GM12878 (cell line): ENCODE results near the gene FCRL6. TPM values are rescaled to one million over a fixed set of nuclear protein-coding genes. Genes with fewer than 3 reads are reported as not detected.

Experiments
- ATAC-seq: fragments of 200-7000 bp; cut with Tn5 transposase; 3 replicates; pipeline ENCODE4 v1.9.1; 2020; ENCODE audit warnings: mild to moderate bottlenecking, moderate library complexity
- BruUV-seq: library from RNA; stranded (reverse); fragments of 400-500 nt; replicated peaks from 2 replicates; lab custom pipeline; 2021; lab: Mats Ljungman, UMichigan
- CTCF ChIA-PET: fragments of 300-600 bp; sonication (Branson Sonifier 250); formaldehyde crosslinking; extraction: SDS; loops from one replicate; lab custom pipeline; 2021; ENCODE audit warnings: inconsistent platforms; lab: Yijun Ruan, JAX
- POLR2A ChIA-PET: fragments of 350-600 bp; formaldehyde crosslinking; extraction: SDS; loops from one replicate; lab custom pipeline; 2021; ENCODE audit warnings: inconsistent platforms; lab: Charles Lee
- RAD21 ChIA-PET: fragments of 300-600 bp; sonication (Branson Sonifier 250); formaldehyde crosslinking; loops from one replicate; lab custom pipeline; 2023; ENCODE audit warnings: antibody characterized with exemption; ENCODE audit not compliant: unreplicated experiment; lab: Charles Lee
- SMC1A ChIA-PET: fragments of 300-600 bp; sonication (Branson Sonifier 250); formaldehyde crosslinking; loops from one replicate; lab custom pipeline; 2023; ENCODE audit not compliant: unreplicated experiment, uncharacterized antibody; lab: Charles Lee
- DNase-seq: peaks from one replicate; pipeline ENCODE4 v3.0.0-alpha.2; 2011; ENCODE audit warnings: low read depth, low spot score
- FAIRE-seq: peaks from 3 replicates; lab custom pipeline; 2011; peaks lifted over from hg19 to GRCh38; lab: Jason Lieb, UNC
- H2AFZ ChIP-seq: 2 replicates; pipeline ENCODE4 v1.6.0; 2011; ENCODE audit warnings: low read depth, low read length, control low read depth; ENCODE audit not compliant: control insufficient read depth
- H3K27ac ChIP-seq: 2 replicates; pipeline ENCODE4 v1.5.1; 2011; ENCODE audit warnings: control low read depth; ENCODE audit not compliant: control insufficient read depth, insufficient read depth
- H3K27me3 ChIP-seq, 2 experiments: replicated peaks in 1 of 2; 2 replicates each; pipeline versions ENCODE4 v1.6.0 to v1.6.1; 2011; ENCODE audit warnings: low read length in 1 of 2; ENCODE audit not compliant: control insufficient read depth in 2 of 2, insufficient read depth in 2 of 2
- H3K36me3 ChIP-seq, 2 experiments: 2 replicates each; pipeline ENCODE4 v1.5.1; 2011; ENCODE audit warnings: low read length in 1 of 2; ENCODE audit not compliant: control insufficient read depth in 2 of 2, insufficient read depth in 2 of 2
- H3K4me1 ChIP-seq: 2 replicates; pipeline ENCODE4 v1.6.1; 2011; ENCODE audit warnings: mild to moderate bottlenecking, low read length, moderate library complexity, mixed read lengths; ENCODE audit not compliant: control insufficient read depth, insufficient read depth
- H3K4me2 ChIP-seq: 2 replicates; pipeline ENCODE4 v1.6.0; 2011; ENCODE audit warnings: control low read depth; ENCODE audit not compliant: control insufficient read depth, insufficient read depth
- H3K4me3 ChIP-seq: fragments of 200-600 bp; sonication (generic); 2 replicates; pipeline ENCODE4 v1.5.1; 2016
- H3K79me2 ChIP-seq: 2 replicates; pipeline ENCODE4 v1.6.0; 2011; ENCODE audit warnings: low read length; ENCODE audit not compliant: control insufficient read depth, insufficient read depth
- H3K9ac ChIP-seq: 2 replicates; pipeline ENCODE4 v1.8.0; 2011; ENCODE audit warnings: low read length, control low read depth, mixed read lengths; ENCODE audit not compliant: control insufficient read depth, insufficient read depth
- H3K9me3 ChIP-seq: replicated peaks from 3 replicates; pipeline ENCODE4 v1.5.1; 2011; ENCODE audit warnings: mild to moderate bottlenecking, low read length; ENCODE audit not compliant: control insufficient read depth, insufficient read depth
- H4K20me1 ChIP-seq: 2 replicates; pipeline ENCODE4 v1.6.0; 2011; ENCODE audit not compliant: control insufficient read depth, insufficient read depth
- BACH1 ChIP-seq: fragments of 450-650 bp; IDR thresholded peaks from 2 replicates; pipeline ENCODE4 v1.6.1; 2017; ENCODE audit warnings: mild to moderate bottlenecking, borderline replicate concordance
- EGR1 ChIP-seq, 2 experiments: IDR thresholded peaks; 1 replicate in 1 of 2; 2 replicates in 1 of 2; pipeline ENCODE4 v1.6.1; 2011 to 2012; ENCODE audit warnings: low read depth in 2 of 2, low read length in 2 of 2, borderline replicate concordance in 1 of 2, mild to moderate bottlenecking in 1 of 2, moderate library complexity in 1 of 2
- HDGF ChIP-seq: fragments of 450-650 bp; IDR thresholded peaks from 2 replicates; pipeline ENCODE4 v1.6.1; 2016; ENCODE audit warnings: antibody characterized with exemption
- RUNX3 ChIP-seq: IDR thresholded peaks from 2 replicates; pipeline ENCODE4 v1.6.1; 2012; ENCODE audit warnings: low read length, inconsistent platforms
- TCF7 ChIP-seq: IDR thresholded peaks from 2 replicates; pipeline ENCODE4 v1.6.1; 2014; ENCODE audit warnings: antibody characterized with exemption, borderline replicate concordance
- ZNF274 ChIP-seq: IDR thresholded peaks from one replicate; pipeline ENCODE4 v1.8.0; 2011; ENCODE audit not compliant: insufficient read length, insufficient read depth
- WGBS: methylation state at CpG from one replicate; pipeline ENCODE4 v1.1.6; 2016; ENCODE audit warnings: low lambda C conversion rate; ENCODE audit not compliant: insufficient replicate concordance, insufficient coverage; ENCODE audit errors: missing lambda C conversion rate; 5-methylcytosine and 5-hydroxymethylcytosine counted together
- in situ Hi-C: fragments of 300-500 bp; cut with MboI; formaldehyde crosslinking; loops from 9 replicates; pipeline ENCODE4 v1.14.3; 2018; ENCODE audit warnings: mixed read lengths
- intact Hi-C: fragments of 100-400 bp; cut with micrococcal nuclease; formaldehyde crosslinking; loops from one replicate; pipeline ENCODE4 v1.14.2; 2022; ENCODE audit not compliant: unreplicated experiment
- polyA plus RNA-seq, 11 experiments: library from polyadenylated mRNA; depleted of rRNA in 4 of 11; unstranded in 6 of 11; stranded (reverse) in 5 of 11; fragments of >200 nt; fragmentation: Nextera tagmentation in 4 of 11; fragmentation: Illumina TruSeq in 1 of 11; extraction: Ambion mirVana in 4 of 11; extraction: Trizol in 1 of 11; gene quantifications; 1 replicate in 1 of 11; 2 replicates in 10 of 11; pipeline versions ENCODE4 v1.2.1 to v1.2.3, GENCODE V29; 2011 to 2016; ENCODE audit warnings: inconsistent platforms in 2 of 11, missing spikeins in 2 of 11, low read depth in 1 of 11
- total RNA-seq, 4 experiments: library from RNA; depleted of rRNA in 3 of 4; stranded (reverse); fragments of >200 nt in 3 of 4; fragmentation: Illumina TruSeq in 1 of 4; extraction: Trizol in 1 of 4; gene quantifications; 2 replicates each; pipeline versions ENCODE4 v1.2.1 to v1.2.3, GENCODE V29; 2013 to 2021

The FCRL6 gene
- total and polyA plus RNA-seq, 10 of the 15 experiments (the other 5 are each of a cell fraction or from before 2014, with no cell fraction given), result 0.04 to 0.16 (median 0.11) TPM; not detected in 7

DNA sequence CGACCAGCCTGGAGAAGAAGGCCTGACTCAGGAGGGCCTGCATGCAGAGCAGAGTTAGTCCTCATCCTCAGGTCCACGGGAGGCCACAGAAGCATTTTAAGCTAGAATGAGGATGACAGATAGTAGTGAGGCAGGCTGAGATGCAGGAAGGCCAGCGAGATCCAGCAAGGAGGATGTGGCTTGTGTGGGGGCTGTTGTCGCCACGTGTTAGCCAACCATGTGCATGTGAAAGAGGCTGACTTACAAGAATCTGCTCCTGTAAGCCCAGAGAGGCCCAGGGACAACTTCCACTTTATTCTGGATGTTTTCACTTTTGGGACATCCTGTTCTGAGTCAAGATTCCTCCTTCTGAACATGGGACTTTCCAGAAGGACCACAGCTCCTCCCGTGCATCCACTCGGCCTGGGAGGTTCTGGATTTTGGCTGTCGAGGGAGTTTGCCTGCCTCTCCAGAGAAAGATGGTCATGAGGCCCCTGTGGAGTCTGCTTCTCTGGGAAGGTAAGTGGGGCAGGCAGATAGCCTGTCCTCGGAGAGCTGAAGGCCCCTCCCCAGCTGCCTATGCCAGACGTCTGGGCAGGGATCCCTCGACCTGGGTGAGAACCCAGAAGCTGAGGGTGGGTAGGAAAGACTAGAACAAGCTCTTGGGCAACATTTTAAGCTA is 24.4 kb downstream of the FCRL6 start, which contains the start of gene SLAMF8 (continued):
- TF ChIP-seq RUNX3, result peak; percentile 65
- TF ChIP-seq EGR1 (IDR thresholded peaks at IDR 0.05; ENCODE audit: borderline replicate concordance in 1 of 2, low read depth in 2 of 2, low read length in 2 of 2), result 0 out of 3 replicates have a peak, but pooled peaks of 1 of the 2 experiments have one; percentile 0
- no peak for TF ChIP-seq BACH1

DNA sequence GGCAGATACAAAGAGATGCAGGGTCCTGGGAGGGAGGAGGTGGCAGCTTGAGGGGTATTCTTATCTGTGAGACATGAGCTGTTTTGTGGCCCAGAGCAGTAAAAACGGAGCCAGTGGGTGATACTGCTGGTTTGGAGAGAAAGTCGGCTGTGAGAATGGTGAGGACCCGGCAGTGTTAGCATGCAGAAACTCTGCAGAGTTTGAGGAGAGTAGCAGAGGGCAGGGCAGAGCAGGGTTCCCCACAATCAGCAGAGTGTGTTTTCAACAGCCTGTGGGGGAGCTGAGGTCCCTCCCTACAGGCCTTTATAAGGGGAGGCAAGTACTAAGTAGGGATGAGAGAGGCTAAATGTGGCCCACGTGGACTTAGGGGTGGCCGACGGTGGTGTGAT is 24.9 kb downstream of the FCRL6 start:
- Histone ChIP-seq H3K36me3 (no peaks in the 10 kb centered on the region), H4K20me1 (no peaks in the 10 kb centered on the region), H3K4me2 (no peak overlapping the region), H3K9ac (no peak overlapping the region), H3K4me1 (peaks cover 35% of the 10 kb centered on the region), H3K27ac (no peak overlapping the region), H3K4me3 (no peak overlapping the region), H3K27me3 (peaks cover 0 to 4% of the 10 kb centered on the region in 2 experiments; a peak in 1 of 4 replicates), H3K9me3 (peaks cover 2% of the 10 kb centered on the region; the same call in 1 of the 3 replicates), H2AFZ (no peak overlapping the region), H3K79me2 (no peaks in the 10 kb centered on the region)
- in situ Hi-C loops (no loop called here), intact Hi-C loops (loop anchor here (2.0 to 5.0 kb wide), 2 partner anchors 45 to 64 kb away; partner anchors contain the start of gene DUSP23)
- ChIA-PET SMC1A (interaction anchor here (0.6 to 3.4 kb wide), 7 partner anchors 13 to 180 kb away, joined by 3 to 21 read pairs (median 4); no protein-coding TSS in a partner anchor), RAD21 (interaction anchor here (1.0 to 1.1 kb wide), 2 partner anchors 22 to 27 kb away, joined by 3 to 4 read pairs; no protein-coding TSS in a partner anchor), CTCF (interaction anchor here (0.9 to 16.1 kb wide), 5 partner anchors 26 to 182 kb away, joined by 3 to 178 read pairs (median 6); partner anchors contain the start of gene FCRL6), POLR2A (interaction anchor here (0.9 kb wide), 1 partner anchor 62 kb away, joined by 3 read pairs; no protein-coding TSS in a partner anchor)
- FAIRE-seq (no peak), DNase-seq (no peak), ATAC-seq (no peak)
- BruUV-seq, result no TSS peak
- TF ChIP-seq HDGF (no peak), ZNF274 (no peak), TCF7 (no peak)
- 78% methylated on average over 6 of the region's 6 CpGs for WGBS
